GM23338 (cell line): ENCODE results near the gene KLF11. TPM values are rescaled to one million over a fixed set of nuclear protein-coding genes. Genes with fewer than 3 reads are reported as not detected.
"Not testable (repeated sequence)": the region's sequence is repeated elsewhere in the genome, so short reads cannot be mapped to it uniquely, and the experiment has no call there.

ENCODE experiments used
- ATAC-seq: fragments of 200-7000 bp; cut with Tn5 transposase; 3 replicates; pipeline ENCODE4 v1.9.1; 2020
- DNase-seq: peaks from one replicate; pipeline ENCODE4 v3.0.0-alpha.2; 2015; ENCODE audit warnings: low spot score
- H2AFZ ChIP-seq: fragments of 200-600 bp; sonication (generic); 2 replicates; pipeline ENCODE4 v1.8.0; 2016; ENCODE audit warnings: antibody characterized with exemption, mild to moderate bottlenecking, moderate library complexity
- H3F3A ChIP-seq: fragments of 200-600 bp; sonication (generic); replicated peaks from 2 replicates; pipeline ENCODE4 v1.8.0; 2017; ENCODE audit warnings: antibody characterized with exemption, mixed run types, low read depth
- H3K27ac ChIP-seq: fragments of 200-600 bp; sonication (generic); 2 replicates; pipeline ENCODE4 v1.6.1; 2016; ENCODE audit warnings: low read depth
- H3K27me3 ChIP-seq: fragments of 200-600 bp; sonication (generic); 2 replicates; pipeline ENCODE4 v1.8.0; 2016; ENCODE audit warnings: mild to moderate bottlenecking, mixed run types, moderate library complexity; ENCODE audit not compliant: insufficient read depth
- H3K36me3 ChIP-seq: fragments of 200-600 bp; sonication (generic); 2 replicates; pipeline ENCODE4 v1.8.0; 2016; ENCODE audit warnings: mild to moderate bottlenecking; ENCODE audit not compliant: insufficient read depth
- H3K4me1 ChIP-seq: fragments of 200-600 bp; sonication (generic); 2 replicates; pipeline ENCODE4 v1.8.0; 2016; ENCODE audit warnings: mild to moderate bottlenecking, moderate library complexity; ENCODE audit not compliant: insufficient read depth
- H3K4me2 ChIP-seq: fragments of 200-600 bp; sonication (generic); 2 replicates; pipeline ENCODE4 v1.7.1; 2017; ENCODE audit warnings: mixed run types
- H3K4me3 ChIP-seq: fragments of 200-600 bp; sonication (generic); 2 replicates; pipeline ENCODE4 v1.6.1; 2016; ENCODE audit warnings: mixed run types
- H3K79me2 ChIP-seq: fragments of 200-600 bp; sonication (generic); replicated peaks from 2 replicates; pipeline ENCODE4 v1.8.0; 2017; ENCODE audit warnings: mild to moderate bottlenecking; ENCODE audit not compliant: insufficient read depth
- H3K9me2 ChIP-seq: fragments of 200-600 bp; sonication (generic); 2 replicates; pipeline ENCODE4 v1.8.0; 2017; ENCODE audit not compliant: insufficient read depth
- H4K20me1 ChIP-seq: fragments of 200-600 bp; sonication (generic); replicated peaks from 2 replicates; pipeline ENCODE4 v1.8.0; 2017; ENCODE audit warnings: mild to moderate bottlenecking; ENCODE audit not compliant: insufficient read depth
- H3K27ac Mint-ChIP-seq: 2 replicates; pipeline ENCODE4 v1.8.0; 2020; ENCODE audit warnings: inconsistent platforms, mild to moderate bottlenecking, moderate library complexity, mixed read lengths
- H3K27me3 Mint-ChIP-seq: 3 replicates; pipeline ENCODE4 v1.8.0; 2022; ENCODE audit warnings: low read depth, mild to moderate bottlenecking, moderate library complexity, mixed read lengths, inconsistent platforms; ENCODE audit not compliant: insufficient read depth, poor library complexity
- H3K36me3 Mint-ChIP-seq: 3 replicates; pipeline ENCODE4 v1.8.0; 2021; ENCODE audit warnings: low read depth, mild to moderate bottlenecking, inconsistent platforms, moderate library complexity, mixed read lengths
- H3K4me1 Mint-ChIP-seq: 3 replicates; pipeline ENCODE4 v1.8.0; 2020; ENCODE audit warnings: mild to moderate bottlenecking, inconsistent platforms, mixed read lengths
- H3K4me3 Mint-ChIP-seq: 3 replicates; pipeline ENCODE4 v1.8.0; 2021; ENCODE audit warnings: moderate library complexity, mild to moderate bottlenecking, inconsistent platforms, mixed read lengths
- H3K9me3 Mint-ChIP-seq: 3 replicates; pipeline ENCODE4 v1.8.0; 2020; ENCODE audit warnings: moderate library complexity, mild to moderate bottlenecking, inconsistent platforms, mixed read lengths
- CTCF ChIP-seq, 2 experiments: fragments of 200-600 bp in 1 of 2; sonication (generic) in 1 of 2; conservative IDR thresholded peaks; 2 replicates each; pipeline versions ENCODE4 v1.5.1 to v1.6.1; 2016 to 2017; ENCODE audit warnings: antibody characterized with exemption in 2 of 2, low read depth in 2 of 2, mild to moderate bottlenecking in 2 of 2, moderate library complexity in 1 of 2
- EZH2phosphoT487 ChIP-seq: fragments of 200-600 bp; sonication (generic); IDR thresholded peaks from one replicate; pipeline ENCODE4 v1.8.1; 2018; ENCODE audit warnings: antibody characterized with exemption; ENCODE audit not compliant: unreplicated experiment
- NANOG ChIP-seq: IDR thresholded peaks from 2 replicates; pipeline ENCODE4 v1.6.1; 2016; ENCODE audit warnings: antibody characterized with exemption, borderline replicate concordance
- POLR2AphosphoS5 ChIP-seq: IDR thresholded peaks from 2 replicates; pipeline ENCODE4 v1.6.1; 2016; ENCODE audit warnings: antibody characterized with exemption, low read depth
- ZNF331 ChIP-seq: fragments of 250-450 bp; sonication (Bioruptor Pico); IDR thresholded peaks from 2 replicates; pipeline ENCODE4 v1.5.0; 2020; ENCODE audit warnings: low read depth, mild to moderate bottlenecking, moderate library complexity
- polyA plus RNA-seq: library from polyadenylated mRNA; unstranded; fragments of >200 nt; fragmentation: Nextera tagmentation; extraction: Ambion mirVana; gene quantifications from 2 replicates; pipeline ENCODE4 v1.2.1, GENCODE V29; 2016
- total RNA-seq: library from RNA; depleted of rRNA; stranded (reverse); fragments of >200 nt; shearing (Covaris generic); gene quantifications from 2 replicates; pipeline ENCODE4 v1.2.3, GENCODE V29; 2014

KLF11 gene
- total and polyA plus RNA-seq, 2 experiments from 2014 or later, result 1.4 to 5.6 TPM

GRCh38 chr2:10012963-10013461 is 30.3 kb upstream of the KLF11 start:
- Mint-ChIP-seq H3K27me3 (peaks cover 6% of the 10 kb centered on the region), H3K36me3 (no peaks in the 10 kb centered on the region; the same call in 2 of the 3 replicates), H3K4me3 (no peak overlapping the region), H3K9me3 (no peaks in the 10 kb centered on the region), H3K4me1 (peaks cover under 1% of the 10 kb centered on the region; the same call in 1 of the 3 replicates), H3K27ac (no peak overlapping the region)
- Histone ChIP-seq H3K9me2 (no peaks in the 10 kb centered on the region), H3F3A (no peaks in the 10 kb centered on the region), H3K4me3 (no peak overlapping the region), H3K4me2 (no peak overlapping the region), H3K4me1 (no peaks in the 10 kb centered on the region), H3K79me2 (no peaks in the 10 kb centered on the region), H3K36me3 (no peaks in the 10 kb centered on the region), H4K20me1 (no peaks in the 10 kb centered on the region), H3K27me3 (no peaks in the 10 kb centered on the region), H3K27ac (no peak overlapping the region), H2AFZ (no peak overlapping the region)
- DNase-seq (no peak), ATAC-seq (no peak)
- TF ChIP-seq CTCF (conservative IDR thresholded peaks at IDR 0.05; ENCODE audit: low read depth in 2 of 2), result no peak

- H3K4me2 ChIP-seq, H3K27ac ChIP-seq, DNase-seq, H3K4me3 Mint-ChIP-seq, H3K9me3 Mint-ChIP-seq, H3K4me1 Mint-ChIP-seq, H3K79me2 ChIP-seq, H4K20me1 ChIP-seq, H3F3A ChIP-seq, ATAC-seq, H2AFZ ChIP-seq, H3K27me3 Mint-ChIP-seq, H3K9me2 ChIP-seq, H3K36me3 ChIP-seq, H3K27ac Mint-ChIP-seq, H3K27me3 ChIP-seq, H3K4me1 ChIP-seq, H3K4me3 ChIP-seq, H3K36me3 Mint-ChIP-seq: not testable (repeated sequence)
Observed at GRCh38 chr2:10013651-10014417, 29.5 kb upstream of the KLF11 start.

GRCh38 chr2:10014418-10015190 is 28.7 kb upstream of the KLF11 start:
- Histone ChIP-seq H3K27ac (no peak overlapping the region), H3K9me2 (no peaks in the 10 kb centered on the region), H3F3A (no peaks in the 10 kb centered on the region), H3K4me3 (no peak overlapping the region), H3K27me3 (no peaks in the 10 kb centered on the region), H3K4me2 (no peak overlapping the region), H2AFZ (no peak overlapping the region), H3K36me3 (no peaks in the 10 kb centered on the region), H3K4me1 (no peaks in the 10 kb centered on the region), H4K20me1 (no peaks in the 10 kb centered on the region), H3K79me2 (no peaks in the 10 kb centered on the region)
- Mint-ChIP-seq H3K27ac (no peak overlapping the region), H3K4me3 (no peak overlapping the region), H3K9me3 (no peaks in the 10 kb centered on the region), H3K36me3 (no peaks in the 10 kb centered on the region; the same call in 2 of the 3 replicates), H3K4me1 (no peaks in the 10 kb centered on the region; the same call in 2 of the 3 replicates), H3K27me3 (no peaks in the 10 kb centered on the region)
- DNase-seq (no peak), ATAC-seq (no peak)
- TF ChIP-seq NANOG (no peak), POLR2AphosphoS5 (no peak), ZNF331 (no peak), EZH2phosphoT487 (no peak), CTCF (conservative IDR thresholded peaks at IDR 0.05; ENCODE audit: low read depth in 2 of 2) (no peak)
